NOMO-1 treated with DMSO at 0.1 percent for 48 hours (cell line): ENCODE data around the gene TRPT1.

ENCODE experiments used
- DNase-seq: peaks from one replicate; lab custom pipeline; 2025; ENCODE audit not compliant: unreplicated experiment; lab: John Stamatoyannopoulos, UW

Gene TRPT1

DNA sequence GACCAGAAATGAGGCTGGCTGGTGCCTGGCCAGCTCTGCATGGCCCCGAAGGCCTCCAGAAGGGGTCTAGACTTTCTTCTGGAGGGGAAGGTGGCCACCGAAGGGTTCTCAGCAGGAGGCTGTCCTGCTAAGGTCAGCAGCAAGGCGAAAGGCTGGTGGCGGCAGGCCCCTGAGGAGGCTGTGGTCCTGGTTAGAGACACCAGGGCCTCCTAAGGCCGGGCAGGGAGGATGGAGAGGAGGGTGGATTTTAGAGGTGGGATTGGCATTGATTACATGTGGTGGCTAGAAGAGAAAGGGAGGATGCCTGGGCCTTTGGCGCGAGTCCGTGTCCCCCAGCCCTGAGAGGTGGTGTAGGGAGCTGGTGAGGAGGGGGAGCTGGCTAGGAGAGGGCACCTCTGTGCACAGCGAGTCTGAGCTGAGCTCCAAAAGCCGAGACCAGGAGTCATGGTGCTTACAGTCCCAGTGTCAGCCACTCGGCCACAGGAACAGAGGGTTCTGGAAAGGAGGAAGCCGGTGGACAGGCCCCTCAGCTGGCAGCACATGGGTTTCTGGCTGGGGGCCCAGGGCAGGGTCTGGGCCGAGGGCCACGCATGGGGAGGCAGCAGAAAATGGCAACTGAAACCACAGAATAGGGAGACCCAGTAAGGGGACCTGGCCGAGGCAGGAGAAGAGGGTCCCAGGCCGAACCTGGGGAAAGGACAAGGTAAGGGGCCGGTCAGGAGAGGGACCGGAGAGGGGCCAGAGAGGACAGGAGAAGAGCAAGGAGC, 17.0 kb downstream of the TRPT1 start:
- DNase-seq = no peak

DNA sequence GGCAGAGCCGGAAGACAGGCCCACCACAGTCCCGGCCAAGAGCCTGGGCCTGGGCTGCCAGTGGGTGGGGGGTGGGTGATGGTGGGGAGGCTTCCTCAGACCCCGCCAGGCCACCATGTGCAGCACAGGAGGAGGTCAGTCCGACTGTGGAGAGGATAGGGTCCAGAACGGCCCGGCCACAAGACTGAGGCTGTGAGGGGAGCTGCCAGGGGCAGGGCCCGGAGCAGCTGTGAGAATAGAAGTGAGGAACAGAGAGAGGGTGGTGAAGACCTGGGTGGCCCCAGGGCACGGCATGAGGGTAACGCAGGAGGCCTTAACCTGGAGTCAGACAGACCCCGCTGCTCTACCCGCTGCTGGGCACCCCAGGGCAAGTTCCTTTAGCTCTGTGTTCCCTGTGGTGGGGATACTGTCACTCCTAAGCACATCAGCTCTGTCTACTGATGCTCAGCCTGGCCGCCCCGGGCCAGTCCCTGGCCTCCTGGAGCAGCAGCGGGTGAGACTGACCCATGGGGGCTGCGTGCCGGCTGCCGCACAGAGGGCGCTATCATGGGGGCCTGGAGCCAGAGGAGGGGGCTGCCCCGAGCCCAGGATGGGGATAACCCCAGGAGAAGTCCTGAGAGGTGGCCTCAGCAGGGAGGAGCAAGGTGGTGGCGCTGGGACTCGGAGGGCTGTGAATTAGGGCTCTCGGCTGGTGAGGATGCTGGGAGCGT, 17.7 kb downstream of the TRPT1 start:
- no peak for DNase-seq

DNA sequence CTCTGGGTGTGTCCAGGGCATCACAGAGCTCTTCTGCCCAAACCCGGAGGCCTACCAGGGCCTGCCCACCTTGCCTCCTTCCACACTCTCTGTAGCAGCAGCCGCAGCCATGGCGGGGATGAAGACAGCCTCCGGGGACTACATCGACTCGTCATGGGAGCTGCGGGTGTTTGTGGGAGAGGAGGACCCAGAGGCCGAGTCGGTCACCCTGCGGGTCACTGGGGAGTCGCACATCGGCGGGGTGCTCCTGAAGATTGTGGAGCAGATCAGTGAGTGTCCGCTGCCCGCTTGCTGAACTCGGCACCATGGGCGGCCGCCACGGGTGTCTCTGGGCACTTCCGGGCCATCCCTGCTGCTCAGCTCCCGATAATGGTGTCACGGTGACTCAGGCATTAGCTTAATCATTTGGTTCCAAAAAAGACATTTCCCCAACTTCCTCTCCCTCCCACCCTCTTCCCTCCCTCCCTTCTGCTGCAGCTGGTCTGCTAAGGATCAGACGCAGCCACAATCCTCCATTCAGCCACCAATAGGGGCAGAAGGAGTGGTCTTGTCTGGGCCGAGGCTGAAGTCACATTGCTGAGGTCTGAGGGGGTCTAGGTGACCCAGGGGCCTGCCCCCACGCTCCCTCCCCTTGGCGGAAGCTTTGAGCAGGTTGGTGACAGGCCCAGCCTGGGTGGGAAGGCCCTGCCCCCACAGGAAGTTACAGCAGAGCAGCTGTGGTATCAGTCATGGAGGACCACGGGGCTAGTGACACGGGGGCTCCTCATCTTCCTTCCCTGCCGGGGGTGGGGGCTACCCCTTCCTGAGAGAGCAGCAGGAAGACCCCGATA, 18.5 kb downstream of the TRPT1 start:
- DNase-seq = peak; percentile 90

DNA sequence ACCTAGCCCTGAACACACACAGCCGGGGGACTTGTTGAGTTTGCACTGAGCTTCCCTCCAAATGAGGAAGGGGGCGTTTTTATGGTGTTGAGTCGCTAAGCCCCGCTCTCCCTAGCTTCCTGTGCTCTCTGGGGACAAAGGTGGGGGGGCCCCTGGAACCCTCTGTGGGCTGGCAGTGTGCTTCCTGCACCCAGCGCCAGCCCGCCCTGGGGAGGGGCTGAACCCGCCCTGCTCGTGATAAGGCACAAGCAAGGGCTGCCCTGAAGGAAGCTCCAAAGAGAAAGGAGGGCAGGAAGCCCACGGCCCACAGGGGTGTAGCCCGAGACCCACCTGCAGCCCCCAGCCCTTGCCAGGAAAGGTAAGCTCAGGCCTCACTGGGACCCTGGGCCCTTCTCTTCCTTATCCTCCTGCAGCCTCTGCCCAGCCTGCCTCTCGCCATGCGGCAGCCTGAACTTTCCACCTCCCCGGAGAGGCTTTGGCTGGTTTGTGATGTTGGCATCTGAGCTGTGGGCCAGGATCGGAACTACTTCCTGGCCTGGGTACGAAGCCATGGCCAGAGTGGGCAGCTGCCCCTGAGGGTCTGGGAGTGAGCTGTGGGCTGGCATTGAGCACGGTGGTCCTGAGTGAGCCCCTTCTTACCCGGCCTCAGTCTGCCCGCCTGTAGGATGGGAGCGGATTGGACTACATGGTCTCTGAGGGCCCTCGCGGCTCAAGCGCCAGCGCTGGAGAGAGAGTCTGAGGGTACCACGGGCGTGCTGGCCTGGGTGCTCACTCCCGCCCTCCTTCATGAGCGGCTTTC, 19.3 kb downstream of the TRPT1 start, which contains the start of gene FERMT3:
Gene FERMT3, plus strand, starts transcription at position 265 of the 799 bp plus-strand sequence. CDS start 644 bp downstream, outside the sequence.
- DNase-seq = peak; percentile 52

DNA sequence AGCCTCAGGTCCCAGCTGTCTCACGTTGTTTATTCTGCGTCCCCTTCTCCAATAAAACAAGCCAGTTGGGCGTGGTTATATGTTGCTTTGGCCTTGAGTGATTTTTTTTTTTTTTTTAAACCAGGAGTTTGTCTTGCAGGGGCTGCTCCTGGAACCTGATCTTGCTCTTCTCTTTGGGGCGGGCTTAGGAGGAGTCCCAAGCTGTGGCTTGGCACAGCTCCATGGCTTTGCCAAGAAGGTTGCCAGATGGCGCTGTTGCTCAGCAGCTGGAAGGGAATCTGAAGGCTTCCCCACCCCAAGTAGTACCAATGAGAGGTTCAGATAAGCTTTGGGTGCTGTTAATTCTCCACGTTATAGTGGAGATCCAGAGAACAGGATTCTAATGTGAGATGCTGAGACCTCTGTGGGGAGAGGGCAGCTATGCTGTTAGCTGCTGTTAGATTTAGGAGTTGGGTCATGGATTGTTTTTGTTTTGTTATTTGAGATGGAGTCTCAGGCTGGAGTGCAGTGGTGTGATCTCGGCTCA, 21.5 kb downstream of the TRPT1 start:
- peak; percentile 83 for DNase-seq

DNA sequence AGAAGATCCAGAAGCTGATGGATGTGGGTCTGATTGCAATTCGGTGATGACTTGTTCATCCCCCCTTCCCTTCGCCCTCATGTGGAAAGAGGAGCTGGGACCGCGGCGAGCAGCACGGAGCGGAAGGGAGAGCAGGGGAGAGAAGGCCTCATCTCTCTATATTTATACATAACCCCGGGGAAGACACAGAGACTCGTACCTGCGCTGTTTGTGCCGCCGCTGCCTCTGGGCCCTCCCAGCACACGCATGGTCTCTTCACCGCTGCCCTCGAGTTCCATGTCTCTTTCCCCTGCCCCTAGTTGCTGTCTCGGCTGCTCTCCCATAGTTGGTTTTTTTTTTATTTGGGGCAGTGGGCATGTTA, 21.9 kb downstream of the TRPT1 start:
- DNase-seq = no peak

DNA sequence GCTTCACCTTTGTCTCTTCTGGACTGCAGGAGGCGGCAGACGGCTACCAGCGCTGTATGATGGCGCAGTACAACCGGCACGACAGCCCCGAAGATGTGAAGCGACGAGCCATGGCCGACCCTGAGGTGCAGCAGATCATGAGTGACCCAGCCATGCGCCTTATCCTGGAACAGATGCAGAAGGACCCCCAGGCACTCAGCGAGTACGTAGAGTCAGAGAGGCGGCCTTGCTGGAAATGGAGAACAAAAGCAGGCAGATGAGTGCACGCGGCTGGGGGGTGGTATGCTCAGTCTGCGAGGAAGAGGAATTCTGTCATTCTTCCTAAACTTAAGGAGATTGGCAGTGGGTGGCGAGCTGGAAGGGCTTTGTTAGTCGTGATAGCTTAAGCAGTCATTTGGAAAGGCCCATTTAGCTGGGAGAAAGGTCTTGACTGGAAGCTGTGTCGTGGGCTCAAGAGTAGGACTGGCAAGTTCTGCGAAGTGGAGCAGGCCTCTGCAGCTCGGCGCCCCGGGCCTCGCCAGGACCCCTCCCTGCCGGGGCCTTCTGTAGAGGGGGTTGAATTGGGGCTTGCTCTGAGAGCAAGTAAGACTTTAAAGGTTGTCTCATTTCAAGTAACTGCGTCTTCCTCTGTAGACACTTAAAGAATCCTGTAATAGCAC, 22.4 kb downstream of the TRPT1 start:
- DNase-seq = no peak

DNA sequence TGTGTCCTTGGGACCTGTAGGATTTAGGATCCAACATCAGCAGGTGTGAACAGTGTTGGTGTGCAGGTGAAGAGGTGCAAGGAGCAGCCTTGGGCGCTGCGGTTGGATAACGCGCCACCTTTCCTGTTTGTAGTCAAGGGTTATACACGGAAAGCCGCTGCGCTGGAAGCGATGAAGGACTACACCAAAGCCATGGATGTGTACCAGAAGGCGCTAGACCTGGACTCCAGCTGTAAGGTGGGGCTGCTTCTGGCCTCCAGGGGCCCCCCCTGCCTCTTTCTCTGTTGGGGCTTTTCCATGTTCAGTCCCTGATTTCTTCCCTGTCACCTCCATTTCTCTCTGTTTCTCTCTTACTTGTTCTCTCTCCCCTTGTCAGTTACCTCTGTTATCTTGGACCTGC, 23.0 kb downstream of the TRPT1 start:
- no peak for DNase-seq

DNA sequence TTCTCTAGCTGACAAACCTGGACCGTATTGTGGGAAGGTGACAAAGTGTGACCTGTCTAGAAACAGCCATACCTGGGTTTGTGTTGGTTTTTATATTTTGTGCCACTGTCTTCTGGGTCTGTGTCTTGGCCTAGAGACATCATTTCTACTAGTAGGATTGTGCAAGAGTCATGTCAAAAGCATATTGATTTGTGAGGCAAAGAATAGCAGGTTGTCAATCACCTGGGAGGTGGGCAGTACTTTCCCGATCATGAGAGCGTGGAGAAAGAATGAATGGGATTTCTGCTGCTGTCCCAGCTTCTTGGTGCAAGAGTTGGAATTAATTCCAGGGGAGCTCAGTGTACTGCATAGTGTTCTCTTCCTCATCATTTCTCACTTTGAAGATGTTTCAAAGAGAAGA, 24.4 kb downstream of the TRPT1 start:
- no peak for DNase-seq

DNA sequence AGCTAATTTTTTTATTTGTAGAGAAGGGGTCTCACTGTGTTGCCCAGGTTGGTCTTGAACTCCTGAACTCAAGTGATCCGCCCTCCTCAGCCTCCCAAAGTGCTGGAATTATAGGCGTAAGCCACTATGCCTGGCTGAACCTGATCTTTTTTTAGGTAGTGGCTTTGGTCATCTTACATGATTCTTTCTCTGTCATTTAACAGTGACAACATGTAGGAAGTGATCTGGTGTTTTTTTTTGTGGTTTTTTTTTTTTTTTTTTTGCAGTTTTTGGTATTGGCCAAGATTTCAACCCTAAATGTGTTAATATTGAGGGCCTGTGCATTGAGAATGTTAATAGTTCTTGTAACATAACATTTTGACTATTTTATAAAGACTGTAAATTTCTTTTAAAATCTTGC, 27.5 kb downstream of the TRPT1 start:
- no peak for DNase-seq

DNA sequence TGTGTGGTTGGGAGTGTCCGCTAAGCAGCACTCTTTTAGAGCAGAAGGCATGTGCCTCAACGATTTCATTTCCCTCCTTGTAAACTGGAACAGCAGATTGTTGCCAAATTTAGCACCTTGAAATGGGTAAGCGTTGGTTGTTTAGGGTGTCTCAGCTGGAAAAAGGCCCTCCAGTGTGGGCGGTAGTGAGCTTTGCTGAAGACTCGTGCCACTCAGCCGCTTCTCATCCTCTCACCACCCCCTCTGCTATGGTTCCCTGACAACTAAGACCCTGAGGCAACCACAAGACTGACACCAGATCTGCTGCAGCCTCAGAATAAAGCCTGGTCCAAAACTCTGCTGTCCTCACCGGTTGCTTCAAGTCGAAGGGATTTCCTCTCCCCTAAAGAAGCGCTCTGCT, 29.4 kb downstream of the TRPT1 start:
- DNase-seq = no peak

DNA sequence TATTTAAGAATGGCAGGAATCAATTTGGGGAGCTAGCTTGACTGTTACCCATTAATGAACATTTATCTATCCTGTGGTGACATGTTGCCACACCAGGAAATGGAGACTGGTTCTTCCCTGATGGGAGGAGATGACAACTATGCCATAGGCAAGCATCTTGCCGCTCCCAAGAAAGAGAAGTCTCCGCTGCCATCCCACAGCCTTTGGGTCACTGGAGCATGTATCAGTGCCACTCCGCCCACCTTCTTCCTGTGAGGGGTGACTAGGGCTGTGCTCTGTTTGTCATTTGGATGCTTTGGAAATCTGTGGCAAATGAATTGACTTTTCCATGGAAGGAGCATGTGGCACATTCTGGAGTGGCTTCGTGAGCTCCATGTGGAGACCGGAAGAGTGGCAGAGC, 33.6 kb downstream of the TRPT1 start:
- DNase-seq = no peak

DNA sequence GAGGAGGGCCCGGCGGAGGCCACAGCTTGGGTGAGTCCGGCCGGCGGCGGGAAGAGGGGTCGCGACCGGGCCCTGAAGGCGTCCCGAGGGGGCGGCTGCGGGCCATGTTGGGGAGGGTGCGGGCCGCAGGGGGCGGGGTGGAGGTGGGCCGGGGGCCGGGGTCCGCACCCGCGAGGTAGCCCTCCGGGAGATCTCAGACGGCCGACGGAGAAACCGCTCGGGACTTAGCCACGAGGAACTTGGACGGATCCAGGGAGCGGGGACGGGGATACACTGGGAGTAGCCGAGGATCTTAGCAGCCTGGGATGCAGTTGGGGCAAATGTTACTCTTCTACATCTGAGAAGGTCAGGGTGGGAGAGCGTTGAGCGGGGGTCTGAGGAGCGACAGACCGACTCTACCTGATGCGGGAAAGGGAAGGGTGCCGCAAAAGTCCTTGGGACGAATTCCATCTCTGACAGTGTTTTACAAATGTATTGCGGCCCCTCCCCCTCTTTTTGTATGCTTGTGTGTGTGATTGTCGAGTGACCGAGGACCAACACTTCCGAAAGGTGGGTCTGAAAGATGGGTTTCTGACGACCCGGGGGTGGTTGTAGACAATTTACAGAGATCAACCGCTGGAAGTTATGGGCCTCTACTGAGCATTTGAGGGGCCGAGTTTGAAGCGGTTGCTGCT, 39.4 kb downstream of the TRPT1 start:
- no peak for DNase-seq

DNA sequence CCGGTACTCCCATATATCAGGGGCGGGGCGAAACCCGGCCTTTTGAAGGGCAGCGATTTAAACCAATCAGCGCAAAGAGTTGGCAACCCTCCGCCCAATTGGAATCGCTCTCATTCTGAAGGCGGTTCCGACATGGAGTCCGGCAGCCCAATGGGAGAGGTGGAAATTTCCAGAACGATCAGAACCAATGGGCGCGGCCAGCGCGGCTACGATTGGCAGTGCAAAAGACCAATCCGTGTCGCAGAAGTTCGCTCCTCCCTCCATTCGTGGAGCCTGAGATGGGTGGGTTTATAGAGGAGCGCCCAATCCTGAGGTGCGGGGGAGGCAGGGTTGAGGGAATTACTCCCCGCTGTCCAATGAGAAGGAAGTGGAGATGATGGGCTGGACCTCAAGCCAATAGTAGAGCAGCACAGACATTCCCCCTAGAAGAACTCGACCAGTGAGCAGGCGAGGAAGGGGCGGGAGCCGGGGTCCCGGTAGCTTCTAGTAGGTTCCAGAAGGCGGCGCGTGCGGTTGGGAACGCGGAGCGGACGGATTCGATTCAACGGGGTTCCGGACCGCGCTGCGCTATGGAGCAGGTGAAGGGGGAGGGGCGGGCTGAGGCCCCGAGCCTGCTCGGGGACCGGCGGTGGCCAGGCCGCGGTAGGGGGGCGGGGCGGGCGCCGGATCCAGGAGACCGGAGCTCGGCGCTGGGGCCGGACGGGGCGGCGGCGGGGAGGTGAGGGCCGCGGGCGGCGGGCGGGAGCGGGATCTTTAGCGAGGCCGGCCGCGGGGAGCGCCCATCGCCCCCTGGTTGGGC, 40.1 kb downstream of the TRPT1 start, which contains the start of gene STIP1:
Gene STIP1, plus strand, starts transcription at position 479 of the 799 bp plus-strand sequence. Its CDS starts 91 bp downstream, at position 570.
- DNase-seq = peak; percentile 100

DNA sequence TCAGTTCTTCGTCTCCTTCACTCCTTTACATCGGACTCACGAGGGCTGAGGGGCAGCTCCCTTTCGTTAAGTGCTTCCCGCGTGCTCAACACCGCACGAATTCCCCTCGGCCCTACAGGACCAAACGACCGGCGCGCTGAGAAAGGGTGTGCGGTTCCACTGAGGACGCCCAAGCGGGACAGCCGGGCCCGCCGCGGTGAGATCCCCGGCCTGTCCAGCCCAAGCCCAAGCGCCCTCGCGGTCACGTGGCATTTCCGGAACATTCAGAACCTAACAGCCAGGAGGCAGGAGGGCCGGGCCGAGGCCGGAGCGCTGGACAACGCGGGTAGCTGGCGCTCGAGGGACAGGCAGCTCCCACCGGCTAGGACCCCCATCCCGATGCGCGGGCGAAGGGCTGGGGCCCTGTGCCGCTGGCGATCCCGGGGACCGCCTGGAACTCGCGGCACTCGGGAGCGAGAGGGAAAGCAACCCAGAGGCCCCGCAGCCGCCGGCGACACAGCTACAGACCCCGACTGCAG, 40.8 kb downstream of the TRPT1 start:
- peak; percentile 50 for DNase-seq

DNA sequence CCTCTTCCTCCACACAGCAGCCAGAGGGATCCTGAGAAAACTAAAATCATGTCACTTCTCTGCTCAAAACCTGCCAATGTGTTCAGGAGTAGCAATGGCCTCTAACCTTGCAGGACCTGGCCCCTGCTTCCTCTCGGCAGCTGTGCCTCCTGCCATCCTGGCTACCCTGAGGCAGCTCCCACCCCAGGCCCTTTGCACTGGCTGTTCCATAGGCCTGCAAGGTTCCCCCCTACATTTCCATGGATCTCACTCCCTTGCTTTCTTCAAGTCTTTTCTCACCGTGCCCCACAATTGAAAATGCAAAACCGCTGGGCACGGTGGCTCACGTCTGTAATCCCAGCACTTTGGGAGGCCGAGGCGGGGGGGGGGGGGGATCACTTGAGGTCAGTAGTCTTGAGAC, 42.1 kb downstream of the TRPT1 start:
- no peak for DNase-seq

DNA sequence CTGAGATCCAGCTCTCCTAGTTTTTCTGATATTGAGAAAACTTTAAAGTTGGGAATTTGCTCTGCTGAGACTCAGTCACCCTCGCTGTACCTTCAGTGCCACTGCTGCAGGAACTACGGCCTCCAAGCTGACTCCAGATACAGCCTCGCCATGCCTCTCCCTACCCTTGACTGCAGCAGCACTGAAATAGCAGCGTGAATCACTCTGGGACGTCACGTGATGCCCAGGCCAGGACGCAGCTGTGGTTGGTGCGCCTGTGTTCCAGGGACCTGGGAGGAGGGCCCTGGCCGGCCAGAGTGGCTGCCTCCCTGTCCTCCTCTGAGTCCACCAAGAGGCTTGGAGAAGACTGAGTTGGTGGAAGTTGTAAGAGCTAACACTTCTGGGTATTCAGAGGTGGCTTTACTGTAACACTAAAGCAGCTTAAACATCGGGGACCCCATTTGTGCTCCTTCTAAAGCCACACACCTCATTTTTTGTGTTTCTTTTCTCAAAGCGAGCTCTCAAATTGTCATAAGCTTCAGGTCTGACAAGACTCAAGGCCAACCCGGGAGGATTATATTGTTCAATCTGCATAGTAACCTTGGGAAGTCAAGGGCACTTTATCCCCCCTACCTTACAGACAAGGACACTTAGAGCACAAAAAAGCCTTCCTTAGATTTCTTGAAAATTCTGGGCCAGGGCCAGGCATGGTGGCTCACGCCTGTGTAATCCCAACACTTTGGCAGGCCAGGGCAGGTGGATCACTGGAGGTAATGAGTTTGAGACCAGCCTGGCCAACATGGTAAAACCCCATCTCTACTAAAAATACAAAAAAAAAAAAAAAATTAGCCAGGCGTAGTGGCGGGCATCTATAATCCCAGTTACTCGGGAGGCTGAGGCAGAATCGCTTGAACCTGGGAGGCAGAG, 44.2 kb downstream of the TRPT1 start:
- DNase-seq = peak; percentile 85
